H1 (cell line): Measurements from ENCODE around the gene CLDN34. TPM values are rescaled to one million over a fixed set of nuclear protein-coding genes. Genes with fewer than 3 reads are reported as not detected.

Source experiments
- CTCF ChIA-PET: fragments of 300-600 bp; sonication (Branson Sonifier 250); formaldehyde crosslinking; loops from one replicate; lab custom pipeline; 2021; ENCODE audit not compliant: partially characterized antibody; lab: Charles Lee
- POLR2A ChIA-PET: fragments of 300-600 bp; sonication (Branson Sonifier 250); formaldehyde crosslinking; loops from one replicate; lab custom pipeline; 2021; ENCODE audit warnings: inconsistent platforms; ENCODE audit not compliant: partially characterized antibody; lab: Charles Lee
- DNase-seq, 2 experiments: peaks; one replicate each; pipeline versions ENCODE4 v3.0.0 to v3.0.0-alpha.2; 2010 to 2022; ENCODE audit warnings: low spot score in 2 of 2, low read depth in 1 of 2, mixed read lengths in 1 of 2
- FAIRE-seq: peaks from 2 replicates; lab custom pipeline; 2011; peaks lifted over from hg19 to GRCh38; lab: Jason Lieb, UNC
- H2AFZ ChIP-seq: 2 replicates; pipeline ENCODE4 v1.8.1; 2012; ENCODE audit warnings: low read length, inconsistent platforms
- H2AK5ac ChIP-seq: 2 replicates; pipeline ENCODE4 v1.6.1; 2013; ENCODE audit warnings: low read depth, low read length
- H2BK120ac ChIP-seq: replicated peaks from 2 replicates; pipeline ENCODE3; 2013; ENCODE audit warnings: low read depth, low read length, inconsistent platforms
- H2BK12ac ChIP-seq: 2 replicates; pipeline ENCODE4 v1.6.1; 2013; ENCODE audit warnings: low read depth, low read length
- H2BK15ac ChIP-seq: 2 replicates; pipeline ENCODE4 v1.6.1; 2013; ENCODE audit warnings: low read length
- H2BK20ac ChIP-seq: 2 replicates; pipeline ENCODE4 v1.6.1; 2013; ENCODE audit warnings: low read length
- H2BK5ac ChIP-seq: 2 replicates; pipeline ENCODE4 v1.6.1; 2013; ENCODE audit warnings: low read depth, low read length
- H3K14ac ChIP-seq: 2 replicates; pipeline ENCODE4 v1.6.1; 2013; ENCODE audit warnings: inconsistent platforms; ENCODE audit not compliant: insufficient read length
- H3K18ac ChIP-seq: 2 replicates; pipeline ENCODE4 v1.6.1; 2013; ENCODE audit warnings: low read length; ENCODE audit errors: extremely low read depth
- H3K23ac ChIP-seq: 2 replicates; pipeline ENCODE4 v1.6.1; 2013; ENCODE audit warnings: inconsistent platforms; ENCODE audit not compliant: insufficient read length
- H3K23me2 ChIP-seq: 2 replicates; pipeline ENCODE4 v1.6.1; 2013; ENCODE audit warnings: low read depth, low read length
- H3K27ac ChIP-seq: 2 replicates; pipeline ENCODE4 v1.6.1; 2011; ENCODE audit warnings: low read depth, low read length, inconsistent platforms
- H3K27me3 ChIP-seq, 4 experiments: replicated peaks in 1 of 4; 1 replicate in 1 of 4; 2 replicates in 3 of 4; pipeline versions ENCODE4 v1.6.1 to v1.8.1; 2011 to 2013; ENCODE audit warnings: low read length in 3 of 4, mild to moderate bottlenecking in 3 of 4, inconsistent platforms in 2 of 4, mixed read lengths in 2 of 4, moderate library complexity in 1 of 4; ENCODE audit not compliant: control insufficient read depth in 3 of 4, insufficient read depth in 3 of 4; ENCODE audit errors: extremely low read depth in 1 of 4
- H3K36me3 ChIP-seq, 4 experiments: 2 replicates each; pipeline versions ENCODE4 v1.6.1 to v1.8.1; 2011 to 2013; ENCODE audit warnings: mild to moderate bottlenecking in 4 of 4, low read length in 3 of 4, moderate library complexity in 2 of 4, control low read depth in 1 of 4, inconsistent platforms in 1 of 4; ENCODE audit not compliant: insufficient read depth in 4 of 4, control insufficient read depth in 2 of 4
- H3K4ac ChIP-seq: replicated peaks from 2 replicates; pipeline ENCODE3; 2013; ENCODE audit warnings: low read length, low read depth, mixed read lengths, inconsistent platforms; ENCODE audit not compliant: insufficient read length
- H3K4me1 ChIP-seq, 4 experiments: replicated peaks in 1 of 4; 1 replicate in 1 of 4; 2 replicates in 3 of 4; pipeline versions ENCODE4 v1.6.1 to v1.8.1; 2011 to 2013; ENCODE audit warnings: low read length in 3 of 4, inconsistent platforms in 2 of 4, mixed read lengths in 1 of 4; ENCODE audit not compliant: insufficient read depth in 4 of 4, control insufficient read depth in 3 of 4
- H3K4me2 ChIP-seq, 2 experiments: 2 replicates each; pipeline versions ENCODE4 v1.6.1 to v1.8.1; 2011 to 2013; ENCODE audit warnings: low read depth in 2 of 2, low read length in 2 of 2, control low read depth in 1 of 2, inconsistent platforms in 1 of 2, mild to moderate bottlenecking in 1 of 2; ENCODE audit not compliant: insufficient read depth in 1 of 2
- H3K4me3 ChIP-seq, 4 experiments: fragments of 200-600, 300-600 bp in 1 of 4; sonication (generic), shearing (Covaris generic), sonication (Bioruptor Twin) in 1 of 4; 2 replicates each; pipeline versions ENCODE4 v1.5.1 to v1.8.1; 2011 to 2016; ENCODE audit warnings: low read length in 4 of 4, low read depth in 3 of 4, control low read depth in 2 of 4, inconsistent platforms in 2 of 4, mild to moderate bottlenecking in 2 of 4, mixed read lengths in 1 of 4, moderate library complexity in 1 of 4; ENCODE audit not compliant: insufficient read depth in 2 of 4; ENCODE audit errors: extremely low read depth in 1 of 4
- H3K56ac ChIP-seq: replicated peaks from 2 replicates; pipeline ENCODE3; 2013; ENCODE audit warnings: low read depth, mild to moderate bottlenecking, mixed read lengths, low read length, inconsistent platforms; ENCODE audit not compliant: insufficient read length
- H3K79me1 ChIP-seq: 2 replicates; pipeline ENCODE4 v1.6.1; 2013; ENCODE audit warnings: low read depth, low read length, control low read depth
- H3K79me2 ChIP-seq, 2 experiments: 2 replicates each; pipeline versions ENCODE4 v1.6.1 to v1.8.1; 2012 to 2013; ENCODE audit warnings: low read length in 2 of 2, mild to moderate bottlenecking in 2 of 2, inconsistent platforms in 1 of 2; ENCODE audit not compliant: insufficient read depth in 2 of 2, control insufficient read depth in 1 of 2
- H3K9ac ChIP-seq, 4 experiments: replicated peaks in 1 of 4; 1 replicate in 1 of 4; 2 replicates in 3 of 4; pipeline versions ENCODE4 v1.6.1 to v1.8.1; 2011 to 2013; ENCODE audit warnings: low read depth in 3 of 4, low read length in 3 of 4, control low read depth in 2 of 4, mild to moderate bottlenecking in 2 of 4, moderate library complexity in 2 of 4, inconsistent platforms in 1 of 4; ENCODE audit errors: extremely low read depth in 1 of 4
- H3K9me3 ChIP-seq, 2 experiments: 2 replicates each; pipeline versions ENCODE4 v1.6.1 to v1.8.1; 2012 to 2013; ENCODE audit warnings: mild to moderate bottlenecking in 2 of 2, moderate library complexity in 2 of 2, control low read depth in 1 of 2, inconsistent platforms in 1 of 2, low read depth in 1 of 2, low read length in 1 of 2, mixed read lengths in 1 of 2; ENCODE audit not compliant: insufficient read depth in 2 of 2
- H4K20me1 ChIP-seq, 2 experiments: replicated peaks in 1 of 2; 2 replicates each; pipeline versions ENCODE3 to v1.8.1; 2011 to 2013; ENCODE audit warnings: inconsistent platforms in 2 of 2, low read length in 2 of 2, mild to moderate bottlenecking in 1 of 2; ENCODE audit not compliant: insufficient read depth in 2 of 2, control insufficient read depth in 1 of 2
- H4K5ac ChIP-seq: 2 replicates; pipeline ENCODE4 v1.6.1; 2013; ENCODE audit warnings: low read length, low read depth, mixed read lengths, inconsistent platforms; ENCODE audit not compliant: insufficient read length
- H4K8ac ChIP-seq: 2 replicates; pipeline ENCODE4 v1.8.0; 2013; ENCODE audit warnings: mild to moderate bottlenecking, moderate library complexity, low read length, inconsistent platforms; ENCODE audit not compliant: insufficient read depth; ENCODE audit errors: extremely low read depth
- H4K91ac ChIP-seq: replicated peaks from 2 replicates; pipeline ENCODE3; 2013; ENCODE audit warnings: low read length, mixed read lengths, inconsistent platforms; ENCODE audit not compliant: insufficient read length
- ASH2L ChIP-seq: fragments of 200-600, 300-600 bp; sonication (generic); IDR thresholded peaks from one replicate; pipeline ENCODE4 v1.7.1; 2017; ENCODE audit warnings: low read length
- ATF2 ChIP-seq: IDR thresholded peaks from 2 replicates; pipeline ENCODE4 v1.6.1; 2012; ENCODE audit warnings: low read length, inconsistent platforms
- BACH1 ChIP-seq: IDR thresholded peaks from 2 replicates; pipeline ENCODE4 v1.6.1; 2012; ENCODE audit warnings: low read length, improper control_type of control experiment
- BCL11A ChIP-seq, 2 experiments: IDR thresholded peaks; one replicate each; pipeline ENCODE4 v1.6.1; 2011; ENCODE audit warnings: low read depth in 2 of 2, low read length in 2 of 2, mild to moderate bottlenecking in 2 of 2
- CEBPB ChIP-seq: IDR thresholded peaks from 2 replicates; pipeline ENCODE4 v1.6.1; 2012; ENCODE audit warnings: low read depth, low read length
- GTF2F1 ChIP-seq: IDR thresholded peaks from 2 replicates; pipeline ENCODE4 v1.6.1; 2012; ENCODE audit warnings: low read depth, low read length, improper control_type of control experiment, borderline replicate concordance
- JUND ChIP-seq: IDR thresholded peaks from 2 replicates; pipeline ENCODE4 v1.6.1; 2011; ENCODE audit warnings: mild to moderate bottlenecking, improper control_type of control experiment, low read length
- KDM1A ChIP-seq: fragments of 200-600, 300-600 bp; sonication (generic); IDR thresholded peaks from 2 replicates; pipeline ENCODE4 v1.7.1; 2016; ENCODE audit warnings: mild to moderate bottlenecking, low read length, borderline replicate concordance
- PHF8 ChIP-seq: fragments of 200-600 bp; sonication (generic); conservative IDR thresholded peaks from 2 replicates; pipeline ENCODE4 v1.7.1; 2012; ENCODE audit warnings: low read depth, mild to moderate bottlenecking, inconsistent platforms, low read length, moderate library complexity
- POLR2AphosphoS5 ChIP-seq: IDR thresholded peaks from 2 replicates; pipeline ENCODE4 v1.6.1; 2011; ENCODE audit warnings: low read depth, low read length
- POU5F1 ChIP-seq: IDR thresholded peaks from 2 replicates; pipeline ENCODE4 v1.6.1; 2011; ENCODE audit warnings: low read depth, mild to moderate bottlenecking, low read length, moderate library complexity
- RFX5 ChIP-seq: IDR thresholded peaks from 2 replicates; pipeline ENCODE4 v1.6.1; 2011; ENCODE audit warnings: low read depth, low read length, improper control_type of control experiment, borderline replicate concordance
- SIRT6 ChIP-seq: IDR thresholded peaks from one replicate; pipeline ENCODE4 v1.7.1; 2012; ENCODE audit warnings: low read length, inconsistent platforms
- SP2 ChIP-seq: IDR thresholded peaks from 2 replicates; pipeline ENCODE4 v1.6.1; 2012; ENCODE audit warnings: mild to moderate bottlenecking, low read length, inconsistent platforms
- WGBS, 2 experiments: shearing (Covaris generic) in 1 of 2; methylation state at CpG; one replicate each; pipeline versions ENCODE4 v1.1.6 to v1.1.7; 2013 to 2015; ENCODE audit warnings: low lambda C conversion rate in 2 of 2, mixed read lengths in 2 of 2, inconsistent platforms in 1 of 2, low coverage in 1 of 2, missing lambda C conversion rate in 1 of 2; ENCODE audit not compliant: insufficient replicate concordance in 2 of 2, insufficient coverage in 1 of 2, insufficient read length in 1 of 2; ENCODE audit errors: extremely low coverage in 1 of 2, missing lambda C conversion rate in 1 of 2; 5-methylcytosine and 5-hydroxymethylcytosine counted together
- polyA plus RNA-seq, 7 experiments: library from polyadenylated mRNA; depleted of rRNA in 3 of 7; stranded (reverse) in 5 of 7; unstranded in 2 of 7; fragments of >200 nt in 5 of 7; fragments of 200-250 nt in 2 of 7; gene quantifications; 1 replicate in 5 of 7; 2 replicates in 1 of 7; 4 replicates in 1 of 7; pipeline versions ENCODE4 v1.2.1 to v1.2.3, GENCODE V29; 2011 to 2013; ENCODE audit warnings: missing spikeins in 2 of 7, mixed read lengths in 2 of 7
- total RNA-seq: library from RNA; stranded (reverse); fragmentation: NEBNext Ultra II Directional; extraction: Animal tissue kit (Norgen Biotek cat#: 25700); gene quantifications from 2 replicates; pipeline ENCODE4 v1.2.1, GENCODE V29; 2021

CLDN34 gene
- total and polyA plus RNA-seq, 2 of the 8 experiments (the other 6 are each of a cell fraction or from before 2014, with no cell fraction given): 0.26 to 0.50 TPM

- Histone ChIP-seq H2AK5ac (no peak overlapping the region), H3K9ac (no peak overlapping the region), H3K14ac (no peak overlapping the region), H3K79me2 (no peaks in the 10 kb centered on the region), H3K23me2 (no peaks in the 10 kb centered on the region), H3K27me3 (no peaks in the 10 kb centered on the region), H3K36me3 (no peaks in the 10 kb centered on the region), H4K91ac (no peak overlapping the region), H4K20me1 (no peaks in the 10 kb centered on the region), H3K4ac (no peak overlapping the region), H3K23ac (no peak overlapping the region), H3K79me1 (no peaks in the 10 kb centered on the region), H4K5ac (no peak overlapping the region), H3K27ac (no peak overlapping the region), H3K4me1 (no peaks in the 10 kb centered on the region), H3K56ac (no peak overlapping the region), H2AFZ (no peak overlapping the region), H3K9me3 (peaks cover 0 to 9% of the 10 kb centered on the region in 2 experiments; a peak in 2 of 4 replicates), H2BK12ac (no peak overlapping the region), H4K8ac (no peak overlapping the region), H2BK15ac (no peak overlapping the region), H3K4me3 (no peak overlapping the region), H2BK20ac (no peak overlapping the region), H2BK120ac (no peak overlapping the region), H3K4me2 (no peak overlapping the region), H2BK5ac (no peak overlapping the region), H3K18ac (no peak overlapping the region)
- DNase-seq: no peak
- no peak for FAIRE-seq
- 92% methylated on average over 5 of the region's 8 CpGs; no CpG with 5 or more reads in 1 of the 2 experiments for WGBS, 2 experiments
- ChIA-PET POLR2A (no interaction called here), CTCF (interaction anchor here (0.6 to 6.7 kb wide), 8 partner anchors 14 to 138 kb away, joined by 3 to 66 read pairs (median 3); no protein-coding TSS in a partner anchor)
- no peak for TF ChIP-seq KDM1A
- no peak for TF ChIP-seq ASH2L
- no peak for TF ChIP-seq SIRT6
- no peak for TF ChIP-seq POLR2AphosphoS5
- no peak for TF ChIP-seq BCL11A (IDR thresholded peaks at IDR 0.05; ENCODE audit: low read depth in 2 of 2, low read length in 2 of 2)
- TF ChIP-seq GTF2F1: no peak
- no peak for TF ChIP-seq JUND
- TF ChIP-seq PHF8: no peak
- TF ChIP-seq CEBPB: no peak
- TF ChIP-seq ATF2: no peak
- no peak for TF ChIP-seq POU5F1
- no peak for TF ChIP-seq SP2
- TF ChIP-seq BACH1: no peak
- no peak for TF ChIP-seq RFX5
Observed at GRCh38 chrX:9997524-9997923, 30.4 kb downstream of the CLDN34 start.
